H9 (cell line): ENCODE measurements around the gene CCND2. TPM values are rescaled to one million over a fixed set of nuclear protein-coding genes. Genes with fewer than 3 reads are reported as not detected.
A peak's percentile ranks its signal among the peaks of the same experiment; 100 is the strongest.

Experiments used
- DNase-seq: peaks from one replicate; pipeline ENCODE4 v3.0.0-alpha.2; 2017
- H2AFZ ChIP-seq: one replicate; pipeline ENCODE4 v1.6.1; 2013; ENCODE audit warnings: mild to moderate bottlenecking, low read length, control low read depth, moderate library complexity
- H2AK5ac ChIP-seq: 2 replicates; pipeline ENCODE4 v1.6.1; 2013; ENCODE audit warnings: low read length, control low read depth, mixed read lengths; ENCODE audit not compliant: insufficient read length
- H2BK120ac ChIP-seq: one replicate; pipeline ENCODE4 v1.6.1; 2013; ENCODE audit warnings: low read depth, mild to moderate bottlenecking, low read length, control low read depth, inconsistent platforms; ENCODE audit not compliant: poor library complexity, severe bottlenecking
- H2BK12ac ChIP-seq: 2 replicates; pipeline ENCODE4 v1.6.1; 2013; ENCODE audit warnings: low read length, control low read depth, mixed read lengths, low read depth; ENCODE audit not compliant: insufficient read length
- H2BK15ac ChIP-seq: 2 replicates; pipeline ENCODE4 v1.6.1; 2013; ENCODE audit warnings: low read depth, low read length, control low read depth
- H2BK20ac ChIP-seq: one replicate; pipeline ENCODE4 v1.6.1; 2013; ENCODE audit warnings: low read depth, mild to moderate bottlenecking, low read length, control low read depth, inconsistent platforms; ENCODE audit not compliant: poor library complexity, severe bottlenecking
- H2BK5ac ChIP-seq: 2 replicates; pipeline ENCODE4 v1.6.1; 2013; ENCODE audit warnings: low read length, control low read depth, mixed read lengths; ENCODE audit not compliant: insufficient read length
- H3K14ac ChIP-seq: 2 replicates; pipeline ENCODE4 v1.6.1; 2013; ENCODE audit warnings: low read length, control low read depth; ENCODE audit not compliant: insufficient read depth
- H3K18ac ChIP-seq: 2 replicates; pipeline ENCODE4 v1.6.1; 2013; ENCODE audit warnings: low read depth, mild to moderate bottlenecking, mixed read lengths, low read length, control low read depth; ENCODE audit not compliant: insufficient read length
- H3K23ac ChIP-seq: 2 replicates; pipeline ENCODE4 v1.6.1; 2013; ENCODE audit warnings: low read length, control low read depth, mixed read lengths, low read depth; ENCODE audit not compliant: insufficient read length
- H3K23me2 ChIP-seq: 2 replicates; pipeline ENCODE4 v1.6.1; 2013; ENCODE audit warnings: low read depth, mild to moderate bottlenecking, mixed read lengths, low read length, control low read depth; ENCODE audit not compliant: insufficient read length, poor library complexity, severe bottlenecking
- H3K27ac ChIP-seq: 2 replicates; pipeline ENCODE4 v1.5.1; 2013; ENCODE audit warnings: low read length, control low read depth, mixed read lengths, low read depth; ENCODE audit not compliant: insufficient read length
- H3K27me3 ChIP-seq: 2 replicates; pipeline ENCODE4 v1.6.1; 2013; ENCODE audit warnings: low read length, control low read depth, inconsistent platforms; ENCODE audit not compliant: insufficient read depth
- H3K4ac ChIP-seq: 2 replicates; pipeline ENCODE4 v1.6.1; 2013; ENCODE audit warnings: low read depth, mild to moderate bottlenecking, control low read depth, inconsistent platforms, low read length, moderate library complexity
- H3K4me1 ChIP-seq: 2 replicates; pipeline ENCODE4 v1.6.1; 2013; ENCODE audit warnings: low read length, control low read depth, inconsistent platforms; ENCODE audit not compliant: insufficient read depth
- H3K4me2 ChIP-seq: 2 replicates; pipeline ENCODE4 v1.6.1; 2013; ENCODE audit warnings: low read length, control low read depth, mixed read lengths; ENCODE audit not compliant: insufficient read length, insufficient read depth
- H3K56ac ChIP-seq: 2 replicates; pipeline ENCODE4 v1.6.1; 2013; ENCODE audit warnings: low read depth, mild to moderate bottlenecking, mixed read lengths, low read length, control low read depth; ENCODE audit not compliant: insufficient read length
- H3K79me1 ChIP-seq: 2 replicates; pipeline ENCODE4 v1.6.1; 2013; ENCODE audit warnings: low read depth, mild to moderate bottlenecking, moderate library complexity, low read length, control low read depth, inconsistent platforms; ENCODE audit not compliant: insufficient read depth, poor library complexity, severe bottlenecking
- H3K79me2 ChIP-seq: 2 replicates; pipeline ENCODE4 v1.6.1; 2013; ENCODE audit warnings: low read length, control low read depth, inconsistent platforms; ENCODE audit not compliant: insufficient read depth
- H3K9ac ChIP-seq: 2 replicates; pipeline ENCODE4 v1.6.1; 2013; ENCODE audit warnings: low read length, control low read depth, mixed read lengths; ENCODE audit not compliant: insufficient read length; ENCODE audit errors: extremely low read depth
- H3K9me3 ChIP-seq: one replicate; pipeline ENCODE4 v1.6.1; 2013; ENCODE audit warnings: low read depth, low read length, inconsistent platforms; ENCODE audit not compliant: control insufficient read depth
- H3T11ph ChIP-seq: one replicate; pipeline ENCODE4 v1.6.1; 2013; ENCODE audit warnings: mild to moderate bottlenecking, low read length, control low read depth, inconsistent platforms
- H4K20me1 ChIP-seq: one replicate; pipeline ENCODE4 v1.6.1; 2013; ENCODE audit not compliant: control insufficient read depth, insufficient read length, insufficient read depth
- H4K5ac ChIP-seq: 2 replicates; pipeline ENCODE4 v1.6.1; 2013; ENCODE audit warnings: low read depth, mild to moderate bottlenecking, mixed read lengths, low read length, control low read depth; ENCODE audit not compliant: insufficient read length
- H4K8ac ChIP-seq: replicated peaks from 2 replicates; pipeline ENCODE4 v1.6.1; 2013; ENCODE audit warnings: low read length, control low read depth, mixed read lengths, low read depth; ENCODE audit not compliant: insufficient read length
- H4K91ac ChIP-seq: 2 replicates; pipeline ENCODE4 v1.6.1; 2013; ENCODE audit warnings: low read depth, mild to moderate bottlenecking, moderate library complexity, mixed read lengths, low read length, control low read depth; ENCODE audit not compliant: insufficient read length
- H3K27ac Mint-ChIP-seq, 3 experiments: 2 replicates in 2 of 3; 3 replicates in 1 of 3; pipeline ENCODE4 v1.8.0; 2020 to 2021; ENCODE audit warnings: mixed read lengths in 3 of 3, mild to moderate bottlenecking in 1 of 3, moderate library complexity in 1 of 3
- H3K27me3 Mint-ChIP-seq: 2 replicates; pipeline ENCODE4 v1.8.0; 2021; ENCODE audit warnings: low read depth, mild to moderate bottlenecking, moderate library complexity, mixed read lengths
- H3K36me3 Mint-ChIP-seq, 3 experiments: 2 replicates in 2 of 3; 3 replicates in 1 of 3; pipeline ENCODE4 v1.8.0; 2020 to 2021; ENCODE audit warnings: low read depth in 3 of 3, mixed read lengths in 3 of 3; ENCODE audit not compliant: insufficient read depth in 1 of 3
- H3K4me1 Mint-ChIP-seq, 2 experiments: 2 replicates each; pipeline ENCODE4 v1.8.0; 2020; ENCODE audit warnings: mixed read lengths in 2 of 2
- H3K4me3 Mint-ChIP-seq, 2 experiments: 2 replicates in 1 of 2; 3 replicates in 1 of 2; pipeline ENCODE4 v1.8.0; 2020 to 2021; ENCODE audit warnings: mild to moderate bottlenecking in 2 of 2, mixed read lengths in 2 of 2, moderate library complexity in 1 of 2
- H3K9me3 Mint-ChIP-seq, 2 experiments: 2 replicates in 1 of 2; 3 replicates in 1 of 2; pipeline ENCODE4 v1.8.0; 2020; ENCODE audit warnings: mild to moderate bottlenecking in 2 of 2, mixed read lengths in 2 of 2, moderate library complexity in 1 of 2
- WGBS: extraction: QIAGEN DNeasy Blood & Tissue Kit; methylation state at CpG from one replicate; pipeline ENCODE4 v1.1.7; 2013; ENCODE audit warnings: missing lambda C conversion rate, low lambda C conversion rate, mixed read lengths; ENCODE audit not compliant: insufficient read length; ENCODE audit errors: extremely low coverage; 5-methylcytosine and 5-hydroxymethylcytosine counted together
- total RNA-seq: library from RNA; stranded (reverse); gene quantifications from 2 replicates; pipeline ENCODE4 v1.2.1, GENCODE V29; 2021
- TF ChIP-seq, protein P1 (sequence below): fragments of 200-600 bp; sonication (generic); conservative IDR thresholded peaks from 3 replicates; pipeline ENCODE4 v1.8.0; 2021; ENCODE audit warnings: antibody characterized with exemption, mild to moderate bottlenecking

The CCND2 gene
- total RNA-seq, 1 experiment from 2014 or later, result 104 TPM

DNA sequence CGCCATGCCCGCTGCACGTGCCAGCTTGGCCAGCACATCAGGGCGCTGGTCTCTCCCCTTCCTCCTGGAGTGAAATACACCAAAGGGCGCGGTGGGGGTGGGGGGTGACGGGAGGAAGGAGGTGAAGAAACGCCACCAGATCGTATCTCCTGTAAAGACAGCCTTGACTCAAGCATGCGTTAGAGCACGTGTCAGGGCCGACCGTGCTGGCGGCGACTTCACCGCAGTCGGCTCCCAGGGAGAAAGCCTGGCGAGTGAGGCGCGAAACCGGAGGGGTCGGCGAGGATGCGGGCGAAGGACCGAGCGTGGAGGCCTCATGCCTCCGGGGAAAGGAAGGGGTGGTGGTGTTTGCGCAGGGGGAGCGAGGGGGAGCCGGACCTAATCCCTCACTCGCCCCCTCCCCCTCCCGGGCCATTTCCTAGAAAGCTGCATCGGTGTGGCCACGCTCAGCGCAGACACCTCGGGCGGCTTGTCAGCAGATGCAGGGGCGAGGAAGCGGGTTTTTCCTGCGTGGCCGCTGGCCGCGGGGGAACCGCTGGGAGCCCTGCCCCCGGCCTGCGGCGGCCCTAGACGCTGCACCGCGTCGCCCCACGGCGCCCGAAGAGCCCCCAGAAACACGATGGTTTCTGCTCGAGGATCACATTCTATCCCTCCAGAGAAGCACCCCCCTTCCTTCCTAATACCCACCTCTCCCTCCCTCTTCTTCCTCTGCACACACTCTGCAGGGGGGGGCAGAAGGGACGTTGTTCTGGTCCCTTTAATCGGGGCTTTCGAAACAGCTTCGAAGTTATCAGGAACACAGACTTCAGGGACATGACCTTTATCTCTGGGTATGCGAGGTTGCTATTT, 914 bp upstream of the CCND2 start:
- H3K4me1 ChIP-seq, result peaks cover 3% of the 10 kb centered on the region; the same call in 1 of the 2 replicates
- TF ChIP-seq, protein P1, sequence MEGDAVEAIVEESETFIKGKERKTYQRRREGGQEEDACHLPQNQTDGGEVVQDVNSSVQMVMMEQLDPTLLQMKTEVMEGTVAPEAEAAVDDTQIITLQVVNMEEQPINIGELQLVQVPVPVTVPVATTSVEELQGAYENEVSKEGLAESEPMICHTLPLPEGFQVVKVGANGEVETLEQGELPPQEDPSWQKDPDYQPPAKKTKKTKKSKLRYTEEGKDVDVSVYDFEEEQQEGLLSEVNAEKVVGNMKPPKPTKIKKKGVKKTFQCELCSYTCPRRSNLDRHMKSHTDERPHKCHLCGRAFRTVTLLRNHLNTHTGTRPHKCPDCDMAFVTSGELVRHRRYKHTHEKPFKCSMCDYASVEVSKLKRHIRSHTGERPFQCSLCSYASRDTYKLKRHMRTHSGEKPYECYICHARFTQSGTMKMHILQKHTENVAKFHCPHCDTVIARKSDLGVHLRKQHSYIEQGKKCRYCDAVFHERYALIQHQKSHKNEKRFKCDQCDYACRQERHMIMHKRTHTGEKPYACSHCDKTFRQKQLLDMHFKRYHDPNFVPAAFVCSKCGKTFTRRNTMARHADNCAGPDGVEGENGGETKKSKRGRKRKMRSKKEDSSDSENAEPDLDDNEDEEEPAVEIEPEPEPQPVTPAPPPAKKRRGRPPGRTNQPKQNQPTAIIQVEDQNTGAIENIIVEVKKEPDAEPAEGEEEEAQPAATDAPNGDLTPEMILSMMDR, result no peak
- Mint-ChIP-seq H3K27me3 (peaks cover 66% of the 10 kb centered on the region), H3K4me1 (peaks cover 35 to 40% of the 10 kb centered on the region in 2 experiments), H3K9me3 (peaks cover 2 to 3% of the 10 kb centered on the region in 2 experiments; a peak in 3 of 5 replicates), H3K4me3 (peak overlapping the region; percentile 88 to 98), H3K27ac (peak overlapping the region in 1 of 3 experiments; percentile 86; a peak in 3 of 7 replicates), H3K36me3 (peaks cover 16 to 21% (median 19%) of the 10 kb centered on the region in 3 experiments)
- no peak overlapping the region for H3T11ph ChIP-seq
- H3K23ac ChIP-seq, result no peak overlapping the region
- no peak overlapping the region for H2BK5ac ChIP-seq
- peaks cover 13% of the 10 kb centered on the region; the same call in 1 of the 2 replicates for H3K79me2 ChIP-seq
- H3K9me3 ChIP-seq, result no peaks in the 10 kb centered on the region
- peak overlapping the region; percentile 29 for H2BK20ac ChIP-seq
- no peak overlapping the region for H4K8ac ChIP-seq
- H2BK12ac ChIP-seq, result peak overlapping the region; percentile 68
- no peak overlapping the region for H3K56ac ChIP-seq
- peak overlapping the region; percentile 77 for H3K4me2 ChIP-seq
- no peak overlapping the region for H4K91ac ChIP-seq
- no peak overlapping the region for H2AFZ ChIP-seq
- peak; percentile 85 for DNase-seq
- H2BK120ac ChIP-seq, result peak overlapping the region; percentile 3
- peak overlapping the region; percentile 33 for H3K14ac ChIP-seq
- H2BK15ac ChIP-seq, result no peak overlapping the region
- WGBS, result no CpG with 5 or more reads among the region's 62 CpGs
- peak overlapping the region; percentile 58 for H2AK5ac ChIP-seq
- peaks cover 2% of the 10 kb centered on the region for H4K20me1 ChIP-seq
- peak overlapping the region; percentile 88 for H3K18ac ChIP-seq
- no peak overlapping the region for H3K27ac ChIP-seq
- peaks cover 59% of the 10 kb centered on the region for H3K23me2 ChIP-seq
- no peaks in the 10 kb centered on the region; the same call in 1 of the 2 replicates for H3K27me3 ChIP-seq
- no peak overlapping the region; the same call in 1 of the 2 replicates for H3K4ac ChIP-seq
- no peaks in the 10 kb centered on the region for H3K79me1 ChIP-seq
- no peak overlapping the region for H3K9ac ChIP-seq
- H4K5ac ChIP-seq, result no peak overlapping the region
